ENCODE measurements around the gene KIF1A. TPM values are rescaled to one million over a fixed set of nuclear protein-coding genes. Genes with fewer than 3 reads are reported as not detected.

KIF1A gene
- total RNA-seq, 1 experiment from 2014 or later, result not detected

- Histone ChIP-seq H3K27me3 (ENCODE audit: low read length) (peaks cover 1% of the 10 kb centered on the region; the same call in 1 of the 2 replicates), H3K36me3 (ENCODE audit: low read depth, low read length) (no peaks in the 10 kb centered on the region), H3K9me3 (ENCODE audit: low read length) (no peaks in the 10 kb centered on the region), H3K4me3 (ENCODE audit: low read length) (no peak overlapping the region), H3K27ac (ENCODE audit: low read length) (no peak overlapping the region), H3K4me2 (ENCODE audit: low read length) (no peak overlapping the region), H4K20me1 (ENCODE audit: low read length) (no peaks in the 10 kb centered on the region), H3K9ac (ENCODE audit: low read length) (no peak overlapping the region), H3F3A (ENCODE audit: low read length, unreplicated experiment) (no peaks in the 10 kb centered on the region), H3K9me2 (replicated peaks; ENCODE audit: low read length) (no peaks in the 10 kb centered on the region), H3K4me1 (ENCODE audit: insufficient read depth, low read length) (no peaks in the 10 kb centered on the region), H2AFZ (ENCODE audit: low read length) (no peak overlapping the region), H3K79me2 (ENCODE audit: low read length) (no peaks in the 10 kb centered on the region)
- CTCF ChIA-PET, result no interaction called here
- TF ChIP-seq EZH2phosphoT487 (IDR thresholded peaks at IDR 0.05; ENCODE audit: borderline replicate concordance, low read length) (no peak), EZH2 (IDR thresholded peaks at IDR 0.05; ENCODE audit: low read length, unreplicated experiment) (no peak)
- TF ChIP-seq, protein P1, sequence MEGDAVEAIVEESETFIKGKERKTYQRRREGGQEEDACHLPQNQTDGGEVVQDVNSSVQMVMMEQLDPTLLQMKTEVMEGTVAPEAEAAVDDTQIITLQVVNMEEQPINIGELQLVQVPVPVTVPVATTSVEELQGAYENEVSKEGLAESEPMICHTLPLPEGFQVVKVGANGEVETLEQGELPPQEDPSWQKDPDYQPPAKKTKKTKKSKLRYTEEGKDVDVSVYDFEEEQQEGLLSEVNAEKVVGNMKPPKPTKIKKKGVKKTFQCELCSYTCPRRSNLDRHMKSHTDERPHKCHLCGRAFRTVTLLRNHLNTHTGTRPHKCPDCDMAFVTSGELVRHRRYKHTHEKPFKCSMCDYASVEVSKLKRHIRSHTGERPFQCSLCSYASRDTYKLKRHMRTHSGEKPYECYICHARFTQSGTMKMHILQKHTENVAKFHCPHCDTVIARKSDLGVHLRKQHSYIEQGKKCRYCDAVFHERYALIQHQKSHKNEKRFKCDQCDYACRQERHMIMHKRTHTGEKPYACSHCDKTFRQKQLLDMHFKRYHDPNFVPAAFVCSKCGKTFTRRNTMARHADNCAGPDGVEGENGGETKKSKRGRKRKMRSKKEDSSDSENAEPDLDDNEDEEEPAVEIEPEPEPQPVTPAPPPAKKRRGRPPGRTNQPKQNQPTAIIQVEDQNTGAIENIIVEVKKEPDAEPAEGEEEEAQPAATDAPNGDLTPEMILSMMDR (conservative IDR thresholded peaks at IDR 0.05; ENCODE audit: low read depth, low read length), result no peak
- no TSS peak for BruUV-seq (replicated peaks)
- intact Hi-C loops (cut with micrococcal nuclease), result no loop called here
- POLR2A ChIA-PET (ENCODE audit: unreplicated experiment), result no interaction called here
- DNase-seq, result no peak
- no peak for ATAC-seq
These were observed 5.7 kb downstream of the KIF1A start for GRCh38 chr2:240814280-240814679.

- Histone ChIP-seq H3K4me1 (ENCODE audit: insufficient read depth, low read length) (no peaks in the 10 kb centered on the region), H3K9me2 (replicated peaks; ENCODE audit: low read length) (no peaks in the 10 kb centered on the region), H3K4me3 (ENCODE audit: low read length) (no peak overlapping the region), H3K36me3 (ENCODE audit: low read depth, low read length) (no peaks in the 10 kb centered on the region), H3K4me2 (ENCODE audit: low read length) (no peak overlapping the region), H2AFZ (ENCODE audit: low read length) (no peak overlapping the region), H3K9me3 (ENCODE audit: low read length) (no peaks in the 10 kb centered on the region), H4K20me1 (ENCODE audit: low read length) (no peaks in the 10 kb centered on the region), H3F3A (ENCODE audit: low read length, unreplicated experiment) (no peaks in the 10 kb centered on the region), H3K79me2 (ENCODE audit: low read length) (no peaks in the 10 kb centered on the region), H3K9ac (ENCODE audit: low read length) (no peak overlapping the region), H3K27ac (ENCODE audit: low read length) (no peak overlapping the region), H3K27me3 (ENCODE audit: low read length) (0 out of 2 replicates have a peak, but pooled peaks cover 5% of the 10 kb centered on the region)
- ChIA-PET POLR2A (ENCODE audit: unreplicated experiment) (no interaction called here), CTCF (no interaction called here)
- no TSS peak for BruUV-seq (replicated peaks)
- intact Hi-C loops (cut with micrococcal nuclease), result no loop called here
- TF ChIP-seq EZH2phosphoT487 (IDR thresholded peaks at IDR 0.05; ENCODE audit: borderline replicate concordance, low read length) (no peak), EZH2 (IDR thresholded peaks at IDR 0.05; ENCODE audit: low read length, unreplicated experiment) (no peak)
- TF ChIP-seq, protein P1 (conservative IDR thresholded peaks at IDR 0.05; ENCODE audit: low read depth, low read length), result no peak
- no peak for ATAC-seq
- no peak for DNase-seq
These were observed 6.6 kb downstream of the KIF1A start for GRCh38 chr2:240813231-240813921.

- BruUV-seq (replicated peaks), result no TSS peak
- intact Hi-C loops (cut with micrococcal nuclease), result no loop called here
- CTCF ChIA-PET, result no interaction called here
These were observed 7.3 kb downstream of the KIF1A start for GRCh38 chr2:240812721-240813120.

More at GRCh38 chr2:240812721-240813120, 7.3 kb downstream of the KIF1A start:
- H3K79me2 ChIP-seq (ENCODE audit: low read length), result no peaks in the 10 kb centered on the region
- H3K4me1 ChIP-seq (ENCODE audit: insufficient read depth, low read length), result no peaks in the 10 kb centered on the region
- POLR2A ChIA-PET (ENCODE audit: unreplicated experiment), result no interaction called here
- H3K9me3 ChIP-seq (ENCODE audit: low read length), result no peaks in the 10 kb centered on the region
- no peak for DNase-seq
- no peaks in the 10 kb centered on the region for H4K20me1 ChIP-seq (ENCODE audit: low read length)
- H3K36me3 ChIP-seq (ENCODE audit: low read depth, low read length), result no peaks in the 10 kb centered on the region
- H3K27me3 ChIP-seq (ENCODE audit: low read length), result 0 out of 2 replicates have a peak, but pooled peaks cover 5% of the 10 kb centered on the region
- H2AFZ ChIP-seq (ENCODE audit: low read length), result no peak overlapping the region
- no peaks in the 10 kb centered on the region for H3K9me2 ChIP-seq (replicated peaks; ENCODE audit: low read length)
- H3K27ac ChIP-seq (ENCODE audit: low read length), result no peak overlapping the region
- no peaks in the 10 kb centered on the region for H3F3A ChIP-seq (ENCODE audit: low read length, unreplicated experiment)
- no peak for ATAC-seq
- H3K4me3 ChIP-seq (ENCODE audit: low read length), result no peak overlapping the region
- TF ChIP-seq EZH2phosphoT487 (IDR thresholded peaks at IDR 0.05; ENCODE audit: borderline replicate concordance, low read length), result no peak
- TF ChIP-seq, protein P1 (conservative IDR thresholded peaks at IDR 0.05; ENCODE audit: low read depth, low read length), result no peak
- no peak for TF ChIP-seq EZH2 (IDR thresholded peaks at IDR 0.05; ENCODE audit: low read length, unreplicated experiment)
- no peak overlapping the region for H3K9ac ChIP-seq (ENCODE audit: low read length)
- no peak overlapping the region for H3K4me2 ChIP-seq (ENCODE audit: low read length)
